HCT116 (cell line): ENCODE measurements around the gene SNAPC2. TPM values are rescaled to one million over a fixed set of nuclear protein-coding genes. Genes with fewer than 3 reads are reported as not detected.
A peak's percentile ranks its signal among the peaks of the same experiment; 100 is the strongest.

Source experiments
- ATAC-seq: fragments of 200-7000 bp; cut with Tn5 transposase; 2 replicates; pipeline ENCODE4 v1.9.1; 2020; ENCODE audit warnings: mild to moderate bottlenecking, moderate library complexity
- BruUV-seq: library from RNA; stranded (reverse); fragments of 400-500 nt; replicated peaks from 2 replicates; lab custom pipeline; 2021; lab: Mats Ljungman, UMichigan
- CTCF ChIA-PET: fragments of 300-600 bp; sonication (Branson Sonifier 250); formaldehyde crosslinking; loops from one replicate; lab custom pipeline; 2021; ENCODE audit warnings: antibody characterized with exemption; lab: Charles Lee
- POLR2A ChIA-PET: fragments of 300-600, 350-600 bp; sonication (Branson Sonifier 250); formaldehyde crosslinking; loops from one replicate; lab custom pipeline; 2021; ENCODE audit warnings: antibody characterized with exemption; lab: Charles Lee
- RAD21 ChIA-PET, 2 experiments: fragments of 300-600 bp; sonication (Branson Sonifier 250); formaldehyde crosslinking; loops; one replicate each; lab custom pipeline; 2023; ENCODE audit warnings: low total read pairs in 2 of 2; ENCODE audit not compliant: uncharacterized antibody in 2 of 2, unreplicated experiment in 2 of 2, low non-redundant PET in 1 of 2; lab: Charles Lee
- DNase-seq: peaks from one replicate; pipeline ENCODE4 v3.0.0-alpha.2; 2010; ENCODE audit warnings: low read depth, low spot score
- H2AFZ ChIP-seq: fragments of 200-600 bp; shearing (Covaris generic), sonication (generic); 2 replicates; pipeline ENCODE4 v1.6.1; 2017; ENCODE audit warnings: low read depth, mixed run types, mixed read lengths, antibody characterized with exemption, low read length; ENCODE audit not compliant: poor library complexity, severe bottlenecking
- H3K27ac ChIP-seq: 2 replicates; pipeline ENCODE4 v1.5.1; 2012; ENCODE audit warnings: low read depth, low read length
- H3K27me3 ChIP-seq: fragments of 200-600 bp; sonication (generic); 2 replicates; pipeline ENCODE4 v1.6.1; 2016; ENCODE audit warnings: mixed run types, low read length, mixed read lengths; ENCODE audit not compliant: insufficient read depth
- H3K36me3 ChIP-seq, 2 experiments: fragments of 200-500 bp in 1 of 2; fragments of 200-600 bp in 1 of 2; sonication (Bioruptor generic) in 1 of 2; sonication (generic) in 1 of 2; 2 replicates each; pipeline versions ENCODE4 v1.5.1 to v1.6.1; 2014 to 2016; ENCODE audit warnings: low read length in 2 of 2, inconsistent platforms in 1 of 2, mixed read lengths in 1 of 2, mixed run types in 1 of 2; ENCODE audit not compliant: insufficient read depth in 2 of 2, control insufficient read depth in 1 of 2
- H3K4me1 ChIP-seq, 2 experiments: fragments of 200-600 bp in 1 of 2; sonication (generic) in 1 of 2; 2 replicates each; pipeline versions ENCODE4 v1.5.1 to v1.6.1; 2012 to 2017; ENCODE audit warnings: low read length in 2 of 2, inconsistent platforms in 1 of 2, mild to moderate bottlenecking in 1 of 2, mixed read lengths in 1 of 2, mixed run types in 1 of 2, moderate library complexity in 1 of 2; ENCODE audit not compliant: insufficient read depth in 2 of 2, control insufficient read depth in 1 of 2
- H3K4me2 ChIP-seq: fragments of 200-600 bp; sonication (generic); 2 replicates; pipeline ENCODE4 v1.6.1; 2017; ENCODE audit warnings: mixed run types, low read length, mixed read lengths
- H3K4me3 ChIP-seq, 2 experiments: fragments of 200-600 bp in 1 of 2; sonication (generic) in 1 of 2; replicated peaks in 1 of 2; 2 replicates each; pipeline ENCODE4 v1.5.1; 2011 to 2016; ENCODE audit warnings: low read length in 2 of 2, control low read depth in 1 of 2, low read depth in 1 of 2, mild to moderate bottlenecking in 1 of 2, mixed read lengths in 1 of 2, mixed run types in 1 of 2
- H3K79me2 ChIP-seq: fragments of 200-600 bp; sonication (generic); 2 replicates; pipeline ENCODE4 v1.6.1; 2017; ENCODE audit warnings: mild to moderate bottlenecking, mixed run types, low read length, moderate library complexity, mixed read lengths; ENCODE audit not compliant: insufficient read depth
- H3K9ac ChIP-seq: fragments of 200-600 bp; sonication (generic); 2 replicates; pipeline ENCODE4 v1.6.1; 2016; ENCODE audit warnings: low read length, mixed read lengths
- H3K9me2 ChIP-seq: fragments of 200-600 bp; sonication (generic), shearing (Covaris generic); 2 replicates; pipeline ENCODE4 v1.6.1; 2017; ENCODE audit warnings: mixed run types, mild to moderate bottlenecking, moderate library complexity; ENCODE audit not compliant: insufficient read depth
- H3K9me3 ChIP-seq, 2 experiments: fragments of 200-500 bp in 1 of 2; fragments of 200-600 bp in 1 of 2; sonication (Bioruptor generic) in 1 of 2; sonication (generic) in 1 of 2; 2 replicates each; pipeline ENCODE4 v1.6.1; 2014 to 2017; ENCODE audit warnings: low read length in 2 of 2, mixed read lengths in 2 of 2, inconsistent platforms in 1 of 2, low read depth in 1 of 2, mild to moderate bottlenecking in 1 of 2, mixed run types in 1 of 2, moderate library complexity in 1 of 2; ENCODE audit not compliant: control insufficient read depth in 1 of 2, insufficient read depth in 1 of 2
- H4K20me1 ChIP-seq: fragments of 200-600 bp; sonication (generic), shearing (Covaris generic); 2 replicates; pipeline ENCODE4 v1.6.1; 2017; ENCODE audit warnings: mixed run types, mild to moderate bottlenecking, moderate library complexity; ENCODE audit not compliant: insufficient read depth
- CEBPB ChIP-seq: IDR thresholded peaks from 2 replicates; pipeline ENCODE4 v1.6.1; 2012; ENCODE audit warnings: low read depth
- EGR1 ChIP-seq: IDR thresholded peaks from 2 replicates; pipeline ENCODE4 v1.6.1; 2012; ENCODE audit warnings: low read depth
- EZH2 ChIP-seq: fragments of 200-600 bp; sonication (generic); IDR thresholded peaks from 2 replicates; pipeline ENCODE4 v1.6.1; 2017; ENCODE audit warnings: antibody characterized with exemption, mixed run types
- EZH2phosphoT487 ChIP-seq: fragments of 200-600 bp; IDR thresholded peaks from 2 replicates; pipeline ENCODE4 v1.6.1; 2018; ENCODE audit warnings: antibody characterized with exemption, borderline replicate concordance
- JUND ChIP-seq: IDR thresholded peaks from 2 replicates; pipeline ENCODE4 v1.6.1; 2012
- POLR2A ChIP-seq: IDR thresholded peaks from 2 replicates; pipeline ENCODE4 v1.7.0; 2011; ENCODE audit warnings: borderline replicate concordance; ENCODE audit not compliant: insufficient read depth, insufficient read length; ENCODE audit errors: extremely low read depth
- POLR2AphosphoS5 ChIP-seq: IDR thresholded peaks from 2 replicates; pipeline ENCODE4 v1.6.1; 2011; ENCODE audit warnings: mild to moderate bottlenecking, low read depth, low read length, moderate library complexity
- SIN3A ChIP-seq: IDR thresholded peaks from 2 replicates; pipeline ENCODE4 v1.6.1; 2012; ENCODE audit warnings: low read depth
- SP1 ChIP-seq: IDR thresholded peaks from 2 replicates; pipeline ENCODE4 v1.6.1; 2012; ENCODE audit warnings: low read depth
- SRF ChIP-seq: IDR thresholded peaks from 2 replicates; pipeline ENCODE4 v1.6.1; 2012; ENCODE audit warnings: low read depth
- TCF7L2 ChIP-seq: IDR thresholded peaks from 2 replicates; pipeline ENCODE4 v1.7.0; 2011; ENCODE audit warnings: borderline replicate concordance, inconsistent platforms; ENCODE audit not compliant: insufficient read depth, insufficient read length; ENCODE audit errors: extremely low read depth
- YY1 ChIP-seq: IDR thresholded peaks from 2 replicates; pipeline ENCODE4 v1.6.1; 2011; ENCODE audit warnings: low read length, low read depth, moderate library complexity, mild to moderate bottlenecking; ENCODE audit not compliant: insufficient replicate concordance; ENCODE audit errors: extremely low read depth
- intact Hi-C: fragments of 100-400 bp; cut with micrococcal nuclease; formaldehyde crosslinking; loops from 2 replicates; pipeline ENCODE4 v1.10.0; 2022
- total RNA-seq: library from RNA; stranded (reverse); gene quantifications from one replicate; pipeline ENCODE4 v1.2.1, GENCODE V29; 2021; ENCODE audit not compliant: unreplicated experiment
- TF ChIP-seq, protein P1 (sequence below): IDR thresholded peaks from 2 replicates; pipeline ENCODE4 v1.6.1; 2012
- TF ChIP-seq, protein P2 (sequence below), 3 experiments: fragments of 200-600 bp in 1 of 3; sonication (generic) in 1 of 3; IDR thresholded peaks in 2 of 3; conservative IDR thresholded peaks in 1 of 3; 2 replicates each; pipeline ENCODE4 v1.5.1; 2012 to 2017; ENCODE audit warnings: low read depth in 2 of 3, low read length in 2 of 3, antibody characterized with exemption in 1 of 3, borderline replicate concordance in 1 of 3, control low read depth in 1 of 3, mild to moderate bottlenecking in 1 of 3, mixed read lengths in 1 of 3, mixed run types in 1 of 3, moderate library complexity in 1 of 3; ENCODE audit not compliant: insufficient read depth in 1 of 3
- TF ChIP-seq, protein P3 (sequence below): IDR thresholded peaks from 2 replicates; pipeline ENCODE4 v1.6.1; 2012

Gene SNAPC2
- total RNA-seq, 1 experiment from 2014 or later: 42.9 TPM

DNA sequence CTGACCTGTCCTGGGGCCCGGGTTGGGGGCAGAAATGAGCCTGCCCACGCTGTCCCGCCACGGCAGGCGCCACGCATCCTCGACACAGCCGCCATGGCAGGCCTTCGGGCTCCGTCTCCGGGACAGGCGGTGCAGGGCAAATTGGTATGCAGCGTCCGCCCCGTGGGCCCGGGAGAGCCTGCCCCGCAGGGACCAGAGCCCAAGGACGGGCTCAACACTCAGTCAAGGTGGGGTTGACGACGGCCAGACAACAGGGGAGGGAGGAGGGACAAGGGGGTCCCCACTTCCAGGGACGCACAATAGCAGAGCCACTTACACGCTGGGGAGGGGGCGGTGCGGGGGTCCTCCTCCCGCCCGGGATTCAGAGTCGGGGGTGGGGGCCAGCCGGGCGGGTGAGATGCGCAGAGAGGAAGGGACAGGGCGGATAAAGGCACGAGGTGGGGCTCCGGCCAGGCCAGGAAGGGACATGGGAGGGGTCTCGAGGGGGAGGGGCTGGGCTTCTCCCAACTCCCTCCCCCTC, 4.6 kb downstream of the SNAPC2 start:
- no TSS peak for BruUV-seq
- POLR2A ChIA-PET: no interaction called here

More for the DNA sequence above, 4.6 kb downstream of the SNAPC2 start:
- ChIA-PET RAD21 (no interaction called here), CTCF (no interaction called here)
- H3K9me2 ChIP-seq: no peaks in the 10 kb centered on the region
- H3K9ac ChIP-seq: peak overlapping the region; percentile 56; the same call in 1 of the 2 replicates
- H3K4me3 ChIP-seq: peak overlapping the region in 1 of 2 experiments; percentile 50; a peak in 3 of 4 replicates
- H3K36me3 ChIP-seq: peaks cover 0 to 12% of the 10 kb centered on the region in 2 experiments; a peak in 3 of 4 replicates
- H3K27me3 ChIP-seq: no peaks in the 10 kb centered on the region
- ATAC-seq (no peak), DNase-seq (no peak)
- H3K4me2 ChIP-seq: peak overlapping the region; percentile 69
- peak overlapping the region; percentile 71; the same call in 1 of the 2 replicates for H3K27ac ChIP-seq
- H4K20me1 ChIP-seq: no peaks in the 10 kb centered on the region
- no peak overlapping the region for H2AFZ ChIP-seq
- peaks cover 24 to 53% of the 10 kb centered on the region in 2 experiments for H3K4me1 ChIP-seq
- no peaks in the 10 kb centered on the region; the same call in 1 of the 2 replicates for H3K79me2 ChIP-seq
- no peak for TF ChIP-seq SIN3A
- no peak for TF ChIP-seq YY1
- TF ChIP-seq, protein P1, sequence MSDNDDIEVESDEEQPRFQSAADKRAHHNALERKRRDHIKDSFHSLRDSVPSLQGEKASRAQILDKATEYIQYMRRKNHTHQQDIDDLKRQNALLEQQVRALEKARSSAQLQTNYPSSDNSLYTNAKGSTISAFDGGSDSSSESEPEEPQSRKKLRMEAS: no peak
- TF ChIP-seq POLR2A: no peak
- TF ChIP-seq POLR2AphosphoS5: no peak
- no peak for TF ChIP-seq JUND
- TF ChIP-seq, protein P2, sequence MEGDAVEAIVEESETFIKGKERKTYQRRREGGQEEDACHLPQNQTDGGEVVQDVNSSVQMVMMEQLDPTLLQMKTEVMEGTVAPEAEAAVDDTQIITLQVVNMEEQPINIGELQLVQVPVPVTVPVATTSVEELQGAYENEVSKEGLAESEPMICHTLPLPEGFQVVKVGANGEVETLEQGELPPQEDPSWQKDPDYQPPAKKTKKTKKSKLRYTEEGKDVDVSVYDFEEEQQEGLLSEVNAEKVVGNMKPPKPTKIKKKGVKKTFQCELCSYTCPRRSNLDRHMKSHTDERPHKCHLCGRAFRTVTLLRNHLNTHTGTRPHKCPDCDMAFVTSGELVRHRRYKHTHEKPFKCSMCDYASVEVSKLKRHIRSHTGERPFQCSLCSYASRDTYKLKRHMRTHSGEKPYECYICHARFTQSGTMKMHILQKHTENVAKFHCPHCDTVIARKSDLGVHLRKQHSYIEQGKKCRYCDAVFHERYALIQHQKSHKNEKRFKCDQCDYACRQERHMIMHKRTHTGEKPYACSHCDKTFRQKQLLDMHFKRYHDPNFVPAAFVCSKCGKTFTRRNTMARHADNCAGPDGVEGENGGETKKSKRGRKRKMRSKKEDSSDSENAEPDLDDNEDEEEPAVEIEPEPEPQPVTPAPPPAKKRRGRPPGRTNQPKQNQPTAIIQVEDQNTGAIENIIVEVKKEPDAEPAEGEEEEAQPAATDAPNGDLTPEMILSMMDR (IDR thresholded peaks at IDR 0.05 in 2 of 3, conservative IDR thresholded peaks at IDR 0.05 in 1 of 3; ENCODE audit: borderline replicate concordance in 1 of 3, insufficient read depth in 1 of 3, low read depth in 2 of 3, low read length in 2 of 3): no peak
- TF ChIP-seq EZH2: no peak
- no peak for TF ChIP-seq SP1
- no peak for TF ChIP-seq SRF
- no peak for TF ChIP-seq EZH2phosphoT487
- TF ChIP-seq, protein P3, sequence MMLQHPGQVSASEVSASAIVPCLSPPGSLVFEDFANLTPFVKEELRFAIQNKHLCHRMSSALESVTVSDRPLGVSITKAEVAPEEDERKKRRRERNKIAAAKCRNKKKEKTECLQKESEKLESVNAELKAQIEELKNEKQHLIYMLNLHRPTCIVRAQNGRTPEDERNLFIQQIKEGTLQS: no peak
- TF ChIP-seq CEBPB: no peak
- no peak for TF ChIP-seq TCF7L2
- no peak for TF ChIP-seq EGR1
- intact Hi-C loops: loop anchor here (5.0 kb wide), 1 partner anchor 72 kb away; no protein-coding TSS in a partner anchor
- no peaks in the 10 kb centered on the region for H3K9me3 ChIP-seq
